ENCODE data around the gene OTOF.

Gene OTOF

GRCh38 chr2:26477911-26478253, at the start of gene OTOF:
TSS of gene OTOF (minus strand) at chr2:26478124.
- no peak for DNase-seq

- DNase-seq, result no peak
These were observed 48.7 kb upstream of the OTOF start for GRCh38 chr2:26526589-26526988.

GRCh38 chr2:26526105-26526504, 48.2 kb upstream of the OTOF start:
- no peak for DNase-seq

- no peak for DNase-seq
These were observed 45.8 kb upstream of the OTOF start for GRCh38 chr2:26523750-26524149.

- no peak for DNase-seq
These were observed 44.8 kb upstream of the OTOF start for GRCh38 chr2:26522751-26523171.

GRCh38 chr2:26522325-26522724, 44.4 kb upstream of the OTOF start:
- no peak for DNase-seq

- DNase-seq, result no peak
These were observed 43.9 kb upstream of the OTOF start for GRCh38 chr2:26521913-26522180.

GRCh38 chr2:26521054-26521912, 43.4 kb upstream of the OTOF start:
- peak in 1 of 2 experiments; percentile 47 for DNase-seq

GRCh38 chr2:26520148-26520449, 42.2 kb upstream of the OTOF start:
- DNase-seq, result no peak

- no peak for DNase-seq
These were observed 41.6 kb upstream of the OTOF start for GRCh38 chr2:26519396-26520147.

GRCh38 chr2:26516781-26517180, 38.9 kb upstream of the OTOF start:
- DNase-seq, result no peak

- no peak for DNase-seq
These were observed 38.3 kb upstream of the OTOF start for GRCh38 chr2:26516246-26516645.

- no peak for DNase-seq
These were observed 37.8 kb upstream of the OTOF start for GRCh38 chr2:26515771-26516170.

GRCh38 chr2:26514045-26514444, 36.1 kb upstream of the OTOF start:
- DNase-seq, result no peak

- DNase-seq, result no peak
These were observed 35.3 kb upstream of the OTOF start for GRCh38 chr2:26513261-26513660.

- DNase-seq, result no peak
These were observed 33.5 kb upstream of the OTOF start for GRCh38 chr2:26511466-26511865.

GRCh38 chr2:26510344-26510973, 32.5 kb upstream of the OTOF start:
- DNase-seq, result no peak

GRCh38 chr2:26509141-26509540, 31.2 kb upstream of the OTOF start:
- no peak for DNase-seq

- DNase-seq, result no peak
These were observed 30.0 kb upstream of the OTOF start for GRCh38 chr2:26507932-26508331.

- no peak for DNase-seq
These were observed 29.2 kb upstream of the OTOF start for GRCh38 chr2:26507088-26507487.

GRCh38 chr2:26506279-26506678, 28.4 kb upstream of the OTOF start:
- no peak for DNase-seq

- peak in 1 of 2 experiments; percentile 29 for DNase-seq
These were observed 26.1 kb upstream of the OTOF start for GRCh38 chr2:26504002-26504401.

- DNase-seq, result peak; percentile 75 to 92
These were observed 25.4 kb upstream of the OTOF start for GRCh38 chr2:26503231-26503880.

- no peak for DNase-seq
These were observed 22.5 kb upstream of the OTOF start for GRCh38 chr2:26500406-26500805.
